ENCODE data around the gene IL15RA. TPM values are rescaled to one million over a fixed set of nuclear protein-coding genes. Genes with fewer than 3 reads are reported as not detected.

IL15RA gene
- total RNA-seq (2022; extraction: Qiagen RNA extraction), result 2.0 to 2.9 TPM (median 2.5 TPM) in 5 replicates

GRCh38 chr10:5977471-5978229 lies at the start of gene IL15RA:
TSS of gene IL15RA (minus strand) at chr10:5977543. CDS start at chr10:5977492, 51 bp downstream.

Other genes starting within 250 kb of the IL15RA start
- 194 to 296 TPM (median 211 TPM) in 5 replicates for gene GDI2, start 164.1 kb downstream of the IL15RA start, total RNA-seq (2022; extraction: Qiagen RNA extraction)
- 8.3 to 11.4 TPM (median 10.6 TPM) in 5 replicates for gene ANKRD16, start 87.7 kb downstream of the IL15RA start, total RNA-seq (2022; extraction: Qiagen RNA extraction)
- gene FBH1, start 87.3 kb downstream of the IL15RA start, total RNA-seq (2022; extraction: Qiagen RNA extraction), result 31.4 to 45.8 TPM (median 42.4 TPM) in 5 replicates
- not detected in 5 replicates for gene IL2RA, start 84.8 kb upstream of the IL15RA start, total RNA-seq (2022; extraction: Qiagen RNA extraction)
- 102 to 116 TPM (median 113 TPM) in 5 replicates for gene RBM17, start 111.5 kb upstream of the IL15RA start, total RNA-seq (2022; extraction: Qiagen RNA extraction)
- gene PFKFB3, start 225.4 kb upstream of the IL15RA start, total RNA-seq (2022; extraction: Qiagen RNA extraction), result 123 to 156 TPM (median 138 TPM) in 5 replicates

All from A549 treated with Hydrocortisone at 1 μM for 4 hours (cell line).